GM13977 (cell line): Measurements from ENCODE around the gene MAT2A.

Experiments used
- DNase-seq: peaks from one replicate; pipeline ENCODE4 v3.0.0; 2012; ENCODE audit warnings: low spot score
- CTCF ChIP-seq: IDR thresholded peaks from 2 replicates; pipeline ENCODE4 v1.5.1; 2012; ENCODE audit warnings: mild to moderate bottlenecking, control low read depth; ENCODE audit not compliant: insufficient read depth; ENCODE audit errors: extremely low read depth, missing control alignments
- in situ Hi-C: fragments of 300-500 bp; cut with MboI; formaldehyde crosslinking; loops from one replicate; pipeline ENCODE4 v1.12.0; 2022; ENCODE audit warnings: low sequenced_read_pairs, low pct_unique_long_range_greater_than_20kb, mixed read lengths, inconsistent platforms; ENCODE audit not compliant: unreplicated experiment

Gene MAT2A

GRCh38 chr2:85534881-85535280 is 4.1 kb upstream of the MAT2A start:
- in situ Hi-C loops, result no loop called here
- TF ChIP-seq CTCF, result no peak
- no peak for DNase-seq

GRCh38 chr2:85536479-85536878 is 2.5 kb upstream of the MAT2A start:
- DNase-seq, result no peak
- in situ Hi-C loops, result no loop called here
- TF ChIP-seq CTCF, result no peak

GRCh38 chr2:85537600-85538506 is 1.1 kb upstream of the MAT2A start:
- DNase-seq, result peak; percentile 36
- in situ Hi-C loops, result no loop called here
- peak; percentile 15 for TF ChIP-seq CTCF

- no peak for TF ChIP-seq CTCF
- DNase-seq, result peak; percentile 69
- in situ Hi-C loops, result no loop called here
Measured at GRCh38 chr2:85539361-85540132, 579 bp downstream of the MAT2A start.

- no peak for TF ChIP-seq CTCF
- in situ Hi-C loops, result no loop called here
- DNase-seq, result no peak
Measured at GRCh38 chr2:85540133-85540648, 1.2 kb downstream of the MAT2A start.

GRCh38 chr2:85541262-85541661 is 2.3 kb downstream of the MAT2A start:
- TF ChIP-seq CTCF, result no peak
- in situ Hi-C loops, result no loop called here
- no peak for DNase-seq
